IMR-90 (cell line): ENCODE measurements around the gene GUCY1A2. TPM values are rescaled to one million over a fixed set of nuclear protein-coding genes. Genes with fewer than 3 reads are reported as not detected.

Source experiments
- ATAC-seq: fragments of 200-7000 bp; cut with Tn5 transposase; 2 replicates; pipeline ENCODE4 v1.9.1; 2020; ENCODE audit warnings: low read depth, mild to moderate bottlenecking, moderate library complexity
- BruUV-seq: library from RNA; stranded (reverse); fragments of 400-500 nt; replicated peaks from 2 replicates; lab custom pipeline; 2021; lab: Mats Ljungman, UMichigan
- CTCF ChIA-PET: fragments of 300-600 bp; formaldehyde crosslinking; extraction: SDS; loops from one replicate; lab custom pipeline; 2021; ENCODE audit warnings: antibody characterized with exemption; lab: Yijun Ruan, JAX
- POLR2A ChIA-PET: fragments of 300-600 bp; sonication (Branson Sonifier 250); formaldehyde crosslinking; loops from one replicate; lab custom pipeline; 2022; ENCODE audit warnings: antibody characterized with exemption; ENCODE audit not compliant: unreplicated experiment; lab: Charles Lee
- DNase-seq: peaks from one replicate; pipeline ENCODE4 v3.0.0; 2013
- H2AFZ ChIP-seq: replicated peaks from 2 replicates; pipeline ENCODE3; 2013; ENCODE audit warnings: low read length, mild to moderate bottlenecking; ENCODE audit not compliant: poor library complexity
- H2AK5ac ChIP-seq: 2 replicates; pipeline ENCODE4 v1.6.1; 2013; ENCODE audit warnings: low read depth, low read length, inconsistent platforms
- H2AK9ac ChIP-seq: replicated peaks from 2 replicates; pipeline ENCODE3; 2013; ENCODE audit warnings: mild to moderate bottlenecking, low read depth, low read length, moderate library complexity; ENCODE audit not compliant: poor library complexity
- H2BK120ac ChIP-seq: 2 replicates; pipeline ENCODE4 v1.6.1; 2013; ENCODE audit warnings: low read depth, low read length, inconsistent platforms
- H2BK15ac ChIP-seq: 3 replicates; pipeline ENCODE4 v1.6.1; 2013; ENCODE audit warnings: low read depth, low read length, inconsistent platforms
- H2BK20ac ChIP-seq: 2 replicates; pipeline ENCODE4 v1.6.1; 2013; ENCODE audit warnings: low read depth, mild to moderate bottlenecking, inconsistent platforms, low read length, moderate library complexity
- H2BK5ac ChIP-seq: 2 replicates; pipeline ENCODE4 v1.6.1; 2013; ENCODE audit warnings: mild to moderate bottlenecking, low read depth, low read length, inconsistent platforms; ENCODE audit not compliant: poor library complexity, severe bottlenecking
- H3K14ac ChIP-seq: replicated peaks from 2 replicates; pipeline ENCODE4 v1.6.1; 2013; ENCODE audit warnings: low read depth, low read length, inconsistent platforms
- H3K18ac ChIP-seq: 2 replicates; pipeline ENCODE4 v1.6.1; 2013; ENCODE audit warnings: low read depth, low read length, control low read depth
- H3K23ac ChIP-seq: 2 replicates; pipeline ENCODE4 v1.6.1; 2013; ENCODE audit warnings: low read depth, low read length, inconsistent platforms
- H3K27ac ChIP-seq: 2 replicates; pipeline ENCODE4 v1.5.1; 2013; ENCODE audit warnings: mild to moderate bottlenecking, control low read depth, low read length; ENCODE audit not compliant: insufficient read depth
- H3K27me3 ChIP-seq: 2 replicates; pipeline ENCODE4 v1.6.1; 2013; ENCODE audit warnings: low read length; ENCODE audit not compliant: control insufficient read depth, insufficient read depth
- H3K36me3 ChIP-seq: 2 replicates; pipeline ENCODE4 v1.6.1; 2013; ENCODE audit warnings: low read length, mixed read lengths; ENCODE audit not compliant: control insufficient read depth, insufficient read depth
- H3K4ac ChIP-seq: 2 replicates; pipeline ENCODE4 v1.6.1; 2013; ENCODE audit warnings: low read depth, low read length, inconsistent platforms
- H3K4me1 ChIP-seq: 2 replicates; pipeline ENCODE4 v1.6.1; 2013; ENCODE audit warnings: low read length, mixed read lengths; ENCODE audit not compliant: control insufficient read depth, insufficient read depth
- H3K4me2 ChIP-seq: 2 replicates; pipeline ENCODE4 v1.6.1; 2013; ENCODE audit warnings: low read depth, mild to moderate bottlenecking, control low read depth, low read length, moderate library complexity
- H3K4me3 ChIP-seq: 2 replicates; pipeline ENCODE4 v1.5.1; 2013; ENCODE audit warnings: low read depth, mild to moderate bottlenecking, control low read depth, low read length, moderate library complexity; ENCODE audit not compliant: insufficient read depth
- H3K56ac ChIP-seq: 2 replicates; pipeline ENCODE4 v1.6.1; 2013; ENCODE audit warnings: low read length, inconsistent platforms; ENCODE audit not compliant: insufficient read depth; ENCODE audit errors: extremely low read depth
- H3K79me1 ChIP-seq, 2 experiments: 2 replicates each; pipeline ENCODE4 v1.6.1; 2013; ENCODE audit warnings: low read length in 2 of 2, inconsistent platforms in 1 of 2, low read depth in 1 of 2
- H3K9ac ChIP-seq: 2 replicates; pipeline ENCODE4 v1.6.1; 2013; ENCODE audit warnings: low read depth, low read length, control low read depth
- H3K9me1 ChIP-seq: 2 replicates; pipeline ENCODE4 v1.6.1; 2013; ENCODE audit warnings: low read length, inconsistent platforms; ENCODE audit not compliant: insufficient read depth
- H3K9me3 ChIP-seq: 2 replicates; pipeline ENCODE4 v1.6.1; 2013; ENCODE audit warnings: low read length; ENCODE audit not compliant: control insufficient read depth, insufficient read depth
- H4K20me1 ChIP-seq: 2 replicates; pipeline ENCODE4 v1.6.1; 2013; ENCODE audit warnings: low read length, inconsistent platforms; ENCODE audit not compliant: insufficient read depth
- H4K5ac ChIP-seq: 2 replicates; pipeline ENCODE4 v1.6.1; 2013; ENCODE audit warnings: mild to moderate bottlenecking, low read depth, low read length, control low read depth
- H4K8ac ChIP-seq, 2 experiments: 2 replicates each; pipeline ENCODE4 v1.6.1; 2013; ENCODE audit warnings: low read depth in 2 of 2, low read length in 2 of 2, control low read depth in 1 of 2, inconsistent platforms in 1 of 2
- H4K91ac ChIP-seq: 2 replicates; pipeline ENCODE4 v1.6.1; 2013; ENCODE audit warnings: low read depth, low read length, inconsistent platforms; ENCODE audit not compliant: insufficient read depth
- CEBPB ChIP-seq: IDR thresholded peaks from 2 replicates; pipeline ENCODE4 v1.6.1; 2012; ENCODE audit warnings: low read depth, low read length, improper control_type of control experiment
- CHD1 ChIP-seq: IDR thresholded peaks from 2 replicates; pipeline ENCODE4 v1.6.1; 2012; ENCODE audit warnings: low read depth, low read length, improper control_type of control experiment
- MAFK ChIP-seq: IDR thresholded peaks from 2 replicates; pipeline ENCODE4 v1.6.1; 2012; ENCODE audit warnings: low read depth, low read length, improper control_type of control experiment
- MXI1 ChIP-seq: IDR thresholded peaks from 2 replicates; pipeline ENCODE4 v1.6.1; 2012; ENCODE audit warnings: low read depth, mild to moderate bottlenecking, low read length, moderate library complexity, borderline replicate concordance
- NFE2L2 ChIP-seq: fragments of 150-350 bp; IDR thresholded peaks from 2 replicates; pipeline ENCODE4 v1.6.1; 2016; ENCODE audit warnings: low read depth, mild to moderate bottlenecking, low read length
- RCOR1 ChIP-seq: IDR thresholded peaks from 2 replicates; pipeline ENCODE4 v1.6.1; 2012; ENCODE audit warnings: mild to moderate bottlenecking, low read length, improper control_type of control experiment; ENCODE audit not compliant: insufficient replicate concordance
- RFX5 ChIP-seq: IDR thresholded peaks from 2 replicates; pipeline ENCODE4 v1.8.0; 2012; ENCODE audit warnings: low read depth, mild to moderate bottlenecking, low read length, moderate library complexity
- SMC3 ChIP-seq: fragments of 150-350 bp; IDR thresholded peaks from 2 replicates; pipeline ENCODE4 v1.6.1; 2016; ENCODE audit warnings: low read depth, mild to moderate bottlenecking, antibody characterized with exemption, low read length, moderate library complexity
- WGBS, 2 experiments: methylation state at CpG; one replicate each; pipeline versions ENCODE4 v1.1.5 to v1.1.7; 2013; ENCODE audit warnings: missing lambda C conversion rate in 2 of 2; ENCODE audit not compliant: insufficient read length in 1 of 2; ENCODE audit errors: extremely low coverage in 2 of 2; 5-methylcytosine and 5-hydroxymethylcytosine counted together
- dilution Hi-C: fragments of 300-500 bp; cut with HindIII; formaldehyde crosslinking; loops from one replicate; pipeline ENCODE4 v1.14.3; 2018; ENCODE audit warnings: low sequenced_read_pairs; ENCODE audit not compliant: unreplicated experiment
- in situ Hi-C: fragments of 300-500 bp; cut with MboI; formaldehyde crosslinking; loops from 3 replicates; pipeline ENCODE4 v1.14.3; 2019; ENCODE audit warnings: low sequenced_read_pairs, inconsistent platforms, mixed read lengths
- intact Hi-C: fragments of 100-400 bp; cut with micrococcal nuclease; formaldehyde crosslinking; loops from 2 replicates; pipeline ENCODE4 v1.10.0; 2022
- polyA plus RNA-seq, 3 experiments: library from polyadenylated mRNA; depleted of rRNA; stranded (reverse); fragments of >200 nt; gene quantifications; 2 replicates each; pipeline ENCODE4 v1.2.3, GENCODE V29; 2012; ENCODE audit warnings: low replicate concordance in 1 of 3
- total RNA-seq: library from RNA; depleted of rRNA; stranded (reverse); fragments of >200 nt; gene quantifications from 2 replicates; pipeline ENCODE4 v1.2.3, GENCODE V29; 2012
- TF ChIP-seq, protein P1 (sequence below): conservative IDR thresholded peaks from 2 replicates; pipeline ENCODE4 v1.5.1; 2012; ENCODE audit warnings: mild to moderate bottlenecking, low read depth, low read length, improper control_type of control experiment
- TF ChIP-seq, protein P2 (sequence below): fragments of 150-350 bp; IDR thresholded peaks from 2 replicates; pipeline ENCODE4 v1.6.1; 2016; ENCODE audit warnings: low read depth, mild to moderate bottlenecking, low read length, moderate library complexity, borderline replicate concordance
- TF ChIP-seq, protein P3 (sequence below): fragments of 150-350 bp; IDR thresholded peaks from 2 replicates; pipeline ENCODE4 v1.6.1; 2017; ENCODE audit warnings: mild to moderate bottlenecking, antibody characterized with exemption, low read length, low read depth

GUCY1A2 gene
- total and polyA plus RNA-seq, 2 of the 4 experiments (the other 2 are of a cell fraction), result under 0.01 to 0.03 TPM

DNA sequence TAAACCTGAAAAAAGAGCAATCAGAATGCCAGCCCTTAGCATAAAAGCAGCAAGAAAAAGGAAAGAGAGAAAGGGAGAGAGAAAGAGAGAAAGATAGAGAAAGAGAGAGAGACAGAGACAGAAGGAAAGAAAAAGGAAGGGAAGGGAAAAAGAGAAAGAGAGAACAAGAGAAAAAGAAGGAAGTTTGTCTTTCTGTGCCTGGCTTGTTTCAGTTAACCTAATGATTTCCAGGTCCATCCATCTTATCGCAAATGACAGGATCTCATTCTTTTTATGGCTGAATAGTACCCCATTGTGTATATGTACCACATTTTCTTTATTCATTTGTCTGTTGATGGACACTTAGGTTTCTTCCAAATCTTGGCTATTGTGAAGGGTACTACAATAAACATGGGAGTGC is 230.8 kb downstream of the GUCY1A2 start:
- Histone ChIP-seq H3K79me1 (no peaks in the 10 kb centered on the region), H3K23ac (no peak overlapping the region), H3K4me3 (no peak overlapping the region), H3K14ac (no peak overlapping the region), H2BK20ac (no peak overlapping the region), H3K9me1 (no peaks in the 10 kb centered on the region), H2BK5ac (no peak overlapping the region), H2AK5ac (no peak overlapping the region), H3K18ac (no peak overlapping the region), H3K27me3 (no peaks in the 10 kb centered on the region), H2AFZ (no peak overlapping the region), H4K20me1 (no peaks in the 10 kb centered on the region), H3K9ac (no peak overlapping the region), H3K4me2 (no peak overlapping the region), H2BK15ac (no peak overlapping the region), H4K5ac (no peak overlapping the region), H2AK9ac (no peak overlapping the region), H3K4me1 (no peaks in the 10 kb centered on the region), H4K91ac (no peak overlapping the region), H3K27ac (no peak overlapping the region), H3K4ac (no peak overlapping the region), H3K9me3 (no peaks in the 10 kb centered on the region), H3K56ac (no peak overlapping the region), H2BK120ac (no peak overlapping the region), H3K36me3 (no peaks in the 10 kb centered on the region), H4K8ac (no peak overlapping the region)
- ChIA-PET POLR2A (no interaction called here), CTCF (no interaction called here)
- dilution Hi-C loops (no loop called here), intact Hi-C loops (no loop called here), in situ Hi-C loops (no loop called here)
- DNase-seq (no peak), ATAC-seq (no peak)
- no CpG with 5 or more reads among the region's 1 CpG for WGBS, 2 experiments
- TF ChIP-seq, protein P1, sequence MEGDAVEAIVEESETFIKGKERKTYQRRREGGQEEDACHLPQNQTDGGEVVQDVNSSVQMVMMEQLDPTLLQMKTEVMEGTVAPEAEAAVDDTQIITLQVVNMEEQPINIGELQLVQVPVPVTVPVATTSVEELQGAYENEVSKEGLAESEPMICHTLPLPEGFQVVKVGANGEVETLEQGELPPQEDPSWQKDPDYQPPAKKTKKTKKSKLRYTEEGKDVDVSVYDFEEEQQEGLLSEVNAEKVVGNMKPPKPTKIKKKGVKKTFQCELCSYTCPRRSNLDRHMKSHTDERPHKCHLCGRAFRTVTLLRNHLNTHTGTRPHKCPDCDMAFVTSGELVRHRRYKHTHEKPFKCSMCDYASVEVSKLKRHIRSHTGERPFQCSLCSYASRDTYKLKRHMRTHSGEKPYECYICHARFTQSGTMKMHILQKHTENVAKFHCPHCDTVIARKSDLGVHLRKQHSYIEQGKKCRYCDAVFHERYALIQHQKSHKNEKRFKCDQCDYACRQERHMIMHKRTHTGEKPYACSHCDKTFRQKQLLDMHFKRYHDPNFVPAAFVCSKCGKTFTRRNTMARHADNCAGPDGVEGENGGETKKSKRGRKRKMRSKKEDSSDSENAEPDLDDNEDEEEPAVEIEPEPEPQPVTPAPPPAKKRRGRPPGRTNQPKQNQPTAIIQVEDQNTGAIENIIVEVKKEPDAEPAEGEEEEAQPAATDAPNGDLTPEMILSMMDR, result no peak
- no peak for TF ChIP-seq SMC3
- no peak for TF ChIP-seq RFX5
- TF ChIP-seq CHD1, result no peak
- no peak for TF ChIP-seq CEBPB
- TF ChIP-seq, protein P2, sequence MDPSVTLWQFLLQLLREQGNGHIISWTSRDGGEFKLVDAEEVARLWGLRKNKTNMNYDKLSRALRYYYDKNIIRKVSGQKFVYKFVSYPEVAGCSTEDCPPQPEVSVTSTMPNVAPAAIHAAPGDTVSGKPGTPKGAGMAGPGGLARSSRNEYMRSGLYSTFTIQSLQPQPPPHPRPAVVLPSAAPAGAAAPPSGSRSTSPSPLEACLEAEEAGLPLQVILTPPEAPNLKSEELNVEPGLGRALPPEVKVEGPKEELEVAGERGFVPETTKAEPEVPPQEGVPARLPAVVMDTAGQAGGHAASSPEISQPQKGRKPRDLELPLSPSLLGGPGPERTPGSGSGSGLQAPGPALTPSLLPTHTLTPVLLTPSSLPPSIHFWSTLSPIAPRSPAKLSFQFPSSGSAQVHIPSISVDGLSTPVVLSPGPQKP, result no peak
- TF ChIP-seq, protein P3, sequence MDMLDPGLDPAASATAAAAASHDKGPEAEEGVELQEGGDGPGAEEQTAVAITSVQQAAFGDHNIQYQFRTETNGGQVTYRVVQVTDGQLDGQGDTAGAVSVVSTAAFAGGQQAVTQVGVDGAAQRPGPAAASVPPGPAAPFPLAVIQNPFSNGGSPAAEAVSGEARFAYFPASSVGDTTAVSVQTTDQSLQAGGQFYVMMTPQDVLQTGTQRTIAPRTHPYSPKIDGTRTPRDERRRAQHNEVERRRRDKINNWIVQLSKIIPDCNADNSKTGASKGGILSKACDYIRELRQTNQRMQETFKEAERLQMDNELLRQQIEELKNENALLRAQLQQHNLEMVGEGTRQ, result no peak
- no peak for TF ChIP-seq RCOR1
- no peak for TF ChIP-seq MXI1
- no peak for TF ChIP-seq NFE2L2
- no peak for TF ChIP-seq MAFK
- BruUV-seq, result no TSS peak
